Activated naive CD8-positive, alpha-beta T cell (primary cell): ENCODE data around the gene IL2RA.

Experiments used
- H3K27ac Mint-ChIP-seq: one replicate; pipeline ENCODE4 v1.8.0; 2021; ENCODE audit warnings: mixed read lengths
- H3K27me3 Mint-ChIP-seq: one replicate; pipeline ENCODE4 v1.8.0; 2021; ENCODE audit warnings: mixed read lengths
- H3K36me3 Mint-ChIP-seq: one replicate; pipeline ENCODE4 v1.8.0; 2021; ENCODE audit warnings: mixed read lengths
- H3K4me1 Mint-ChIP-seq: one replicate; pipeline ENCODE4 v1.8.0; 2021; ENCODE audit warnings: low read depth, mixed read lengths
- H3K4me3 Mint-ChIP-seq: one replicate; pipeline ENCODE4 v1.8.0; 2021; ENCODE audit warnings: mild to moderate bottlenecking, mixed read lengths
- H3K9me3 Mint-ChIP-seq: one replicate; pipeline ENCODE4 v1.8.0; 2021; ENCODE audit warnings: low read depth, mixed read lengths

The IL2RA gene

GRCh38 chr10:6055929-6056328 lies 6.2 kb downstream of the IL2RA start:
- peaks cover 55% of the 10 kb centered on the region for H3K36me3 Mint-ChIP-seq
- no peaks in the 10 kb centered on the region for H3K27me3 Mint-ChIP-seq
- H3K27ac Mint-ChIP-seq, result peak overlapping the region; percentile 99
- peaks cover 74% of the 10 kb centered on the region for H3K4me1 Mint-ChIP-seq
- H3K4me3 Mint-ChIP-seq, result peak overlapping the region; percentile 98
- H3K9me3 Mint-ChIP-seq, result no peaks in the 10 kb centered on the region

DNA sequence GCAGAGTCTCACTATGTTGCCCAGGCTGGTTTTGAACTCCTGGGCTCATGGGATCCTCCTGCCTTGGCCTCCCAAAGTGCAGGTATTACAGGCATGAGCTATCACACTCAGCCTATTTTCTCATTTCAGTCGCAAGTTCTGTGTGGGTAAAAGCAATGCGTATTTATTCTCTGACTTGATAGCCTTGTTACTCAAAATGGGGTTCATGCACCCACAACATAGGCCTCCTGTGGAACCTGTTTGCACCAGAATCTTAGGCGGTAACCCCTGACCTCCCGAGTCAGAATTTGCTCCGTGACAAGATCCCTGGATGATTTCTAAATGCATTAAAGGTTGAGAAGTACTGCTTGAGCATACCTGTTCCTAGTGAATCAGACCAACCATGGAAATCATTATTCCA lies 7.3 kb downstream of the IL2RA start:
- Mint-ChIP-seq H3K36me3 (peaks cover 53% of the 10 kb centered on the region), H3K27me3 (no peaks in the 10 kb centered on the region), H3K27ac (peak overlapping the region; percentile 98), H3K4me1 (peaks cover 84% of the 10 kb centered on the region), H3K4me3 (peak overlapping the region; percentile 86), H3K9me3 (no peaks in the 10 kb centered on the region)

DNA sequence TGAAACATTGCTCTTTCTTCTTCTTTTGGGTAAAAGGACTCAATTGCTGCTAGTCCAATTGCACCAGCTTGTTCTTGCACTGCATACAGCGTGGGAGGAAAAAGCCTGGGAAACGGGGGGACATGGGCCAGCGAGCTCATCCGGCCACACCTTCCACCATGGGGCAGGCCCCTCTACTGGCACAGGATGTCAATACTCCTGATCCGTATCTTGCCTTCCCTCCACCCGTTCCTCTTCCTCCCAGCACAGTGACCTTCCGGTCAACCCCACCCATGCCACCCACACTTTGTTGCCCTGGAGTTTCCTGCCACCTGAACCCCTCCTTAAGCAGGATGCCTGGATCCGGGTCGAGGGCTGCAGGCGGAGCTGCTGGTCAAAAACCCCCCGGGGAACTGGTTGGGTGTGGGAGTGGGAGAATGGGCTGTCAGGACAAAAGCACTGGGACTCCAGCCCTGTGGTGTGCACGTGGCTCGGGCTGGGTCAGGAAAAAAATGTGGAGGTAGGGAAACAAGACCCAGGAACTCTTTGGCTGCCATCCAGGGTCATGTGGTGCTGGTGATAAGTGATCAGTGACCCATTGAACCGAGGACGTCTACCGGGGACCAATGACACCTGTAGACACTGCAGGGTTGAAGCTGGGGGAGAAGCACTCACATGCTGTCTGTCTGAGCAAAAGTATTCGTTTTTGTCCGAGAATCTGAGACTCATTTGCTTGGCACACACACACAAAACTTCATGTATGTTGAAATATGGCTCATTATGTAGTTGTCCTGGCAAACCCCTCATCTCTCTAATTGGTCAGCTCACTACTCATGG lies 8.1 kb downstream of the IL2RA start:
- Mint-ChIP-seq H3K4me1 (peaks cover 88% of the 10 kb centered on the region), H3K36me3 (peaks cover 50% of the 10 kb centered on the region)

GRCh38 chr10:6053303-6053702 lies 8.9 kb downstream of the IL2RA start:
- no peaks in the 10 kb centered on the region for H3K27me3 Mint-ChIP-seq
- no peaks in the 10 kb centered on the region for H3K9me3 Mint-ChIP-seq
- peak overlapping the region; percentile 98 for H3K27ac Mint-ChIP-seq
- H3K36me3 Mint-ChIP-seq, result peaks cover 48% of the 10 kb centered on the region
- peak overlapping the region; percentile 88 for H3K4me3 Mint-ChIP-seq
- H3K4me1 Mint-ChIP-seq, result peaks cover 86% of the 10 kb centered on the region

More for the DNA sequence above, 8.1 kb downstream of the IL2RA start:
- no peaks in the 10 kb centered on the region for H3K9me3 Mint-ChIP-seq
- H3K27me3 Mint-ChIP-seq, result no peaks in the 10 kb centered on the region
- H3K27ac Mint-ChIP-seq, result peak overlapping the region; percentile 98
- peak overlapping the region; percentile 86 for H3K4me3 Mint-ChIP-seq

- H3K27me3 Mint-ChIP-seq, result no peaks in the 10 kb centered on the region
- no peaks in the 10 kb centered on the region for H3K9me3 Mint-ChIP-seq
- H3K36me3 Mint-ChIP-seq, result peaks cover 48% of the 10 kb centered on the region
- H3K27ac Mint-ChIP-seq, result peak overlapping the region; percentile 98
- H3K4me1 Mint-ChIP-seq, result peaks cover 83% of the 10 kb centered on the region
- peak overlapping the region; percentile 88 for H3K4me3 Mint-ChIP-seq
These were observed 9.6 kb downstream of the IL2RA start for GRCh38 chr10:6052247-6053221.

DNA sequence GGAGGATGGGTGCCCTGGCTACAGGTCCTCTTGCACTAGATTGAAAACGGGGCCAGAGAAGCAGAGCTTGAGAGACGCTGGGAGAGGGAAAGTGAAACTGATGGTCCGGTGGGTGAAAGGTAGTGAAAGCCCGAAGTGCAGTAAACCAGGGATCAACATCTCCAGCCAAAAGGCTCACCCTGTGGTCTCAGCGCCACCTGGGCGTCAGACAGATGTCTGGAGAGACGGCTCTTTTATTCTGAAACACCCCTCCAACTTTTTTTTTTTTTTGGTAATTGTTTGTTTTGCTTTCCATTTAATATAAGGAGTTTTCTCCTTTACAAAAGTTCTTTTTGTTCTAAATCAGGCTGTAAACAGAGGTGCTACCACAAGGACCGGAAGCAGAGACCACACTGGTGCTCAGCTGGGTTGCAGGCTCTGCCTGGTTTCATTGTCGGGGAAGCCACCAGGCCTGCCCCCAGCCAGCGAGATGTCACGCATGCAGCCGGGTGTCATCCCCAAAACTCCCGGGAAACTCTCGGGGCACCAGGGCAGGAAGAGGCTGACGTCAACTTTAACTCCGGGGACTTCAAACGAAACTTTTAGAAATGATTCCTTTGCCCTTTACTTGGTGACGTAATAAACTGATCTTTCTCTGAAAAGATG lies 11.2 kb downstream of the IL2RA start:
- Mint-ChIP-seq H3K36me3 (peaks cover 44% of the 10 kb centered on the region), H3K4me3 (peak overlapping the region; percentile 88), H3K4me1 (peaks cover 84% of the 10 kb centered on the region), H3K27me3 (no peaks in the 10 kb centered on the region), H3K27ac (peak overlapping the region; percentile 98), H3K9me3 (no peaks in the 10 kb centered on the region)

GRCh38 chr10:6049031-6049400 lies 13.2 kb downstream of the IL2RA start:
- H3K4me3 Mint-ChIP-seq, result peak overlapping the region; percentile 88
- no peaks in the 10 kb centered on the region for H3K27me3 Mint-ChIP-seq
- peaks cover 47% of the 10 kb centered on the region for H3K36me3 Mint-ChIP-seq
- no peaks in the 10 kb centered on the region for H3K9me3 Mint-ChIP-seq
- peak overlapping the region; percentile 98 for H3K27ac Mint-ChIP-seq
- H3K4me1 Mint-ChIP-seq, result peaks cover 89% of the 10 kb centered on the region

GRCh38 chr10:6048281-6049030 lies 13.7 kb downstream of the IL2RA start:
- Mint-ChIP-seq H3K27ac (peak overlapping the region; percentile 98), H3K4me3 (peak overlapping the region; percentile 59), H3K36me3 (peaks cover 44% of the 10 kb centered on the region), H3K4me1 (peaks cover 88% of the 10 kb centered on the region), H3K9me3 (no peaks in the 10 kb centered on the region), H3K27me3 (no peaks in the 10 kb centered on the region)

DNA sequence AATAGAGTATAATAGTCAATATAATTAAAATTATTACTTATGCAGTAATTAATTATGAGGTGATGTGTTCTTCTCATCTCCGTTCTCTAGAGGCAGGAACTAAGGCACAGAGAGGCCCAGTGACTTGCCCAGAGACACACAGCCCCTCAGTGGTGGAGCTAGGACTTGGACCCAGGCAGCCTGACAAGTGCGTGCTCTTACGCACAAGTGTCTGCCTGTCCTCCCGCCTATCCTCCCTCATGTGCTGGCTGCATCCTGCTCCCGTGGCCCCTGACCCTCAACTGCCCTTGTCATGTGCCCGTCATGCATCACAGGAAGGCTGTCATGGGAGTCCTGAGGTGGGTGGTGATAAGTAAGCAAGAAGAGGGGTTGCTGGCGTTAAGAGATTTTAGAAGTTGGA lies 14.3 kb downstream of the IL2RA start:
- Mint-ChIP-seq H3K27ac (peak overlapping the region; percentile 98), H3K27me3 (no peaks in the 10 kb centered on the region), H3K4me1 (peaks cover 89% of the 10 kb centered on the region), H3K9me3 (no peaks in the 10 kb centered on the region), H3K4me3 (peak overlapping the region; percentile 59), H3K36me3 (peaks cover 43% of the 10 kb centered on the region)

GRCh38 chr10:6046773-6047611 lies 15.2 kb downstream of the IL2RA start:
- H3K4me1 Mint-ChIP-seq, result peaks cover 86% of the 10 kb centered on the region
- H3K27ac Mint-ChIP-seq, result peak overlapping the region; percentile 99
- peaks cover 43% of the 10 kb centered on the region for H3K36me3 Mint-ChIP-seq
- peak overlapping the region; percentile 73 for H3K4me3 Mint-ChIP-seq
- H3K9me3 Mint-ChIP-seq, result no peaks in the 10 kb centered on the region
- H3K27me3 Mint-ChIP-seq, result no peaks in the 10 kb centered on the region

- H3K27ac Mint-ChIP-seq, result peak overlapping the region; percentile 99
- no peaks in the 10 kb centered on the region for H3K9me3 Mint-ChIP-seq
- peaks cover 42% of the 10 kb centered on the region for H3K36me3 Mint-ChIP-seq
- H3K27me3 Mint-ChIP-seq, result no peaks in the 10 kb centered on the region
- H3K4me3 Mint-ChIP-seq, result peak overlapping the region; percentile 73
- H3K4me1 Mint-ChIP-seq, result peaks cover 83% of the 10 kb centered on the region
These were observed 16.0 kb downstream of the IL2RA start for GRCh38 chr10:6045878-6046772.

DNA sequence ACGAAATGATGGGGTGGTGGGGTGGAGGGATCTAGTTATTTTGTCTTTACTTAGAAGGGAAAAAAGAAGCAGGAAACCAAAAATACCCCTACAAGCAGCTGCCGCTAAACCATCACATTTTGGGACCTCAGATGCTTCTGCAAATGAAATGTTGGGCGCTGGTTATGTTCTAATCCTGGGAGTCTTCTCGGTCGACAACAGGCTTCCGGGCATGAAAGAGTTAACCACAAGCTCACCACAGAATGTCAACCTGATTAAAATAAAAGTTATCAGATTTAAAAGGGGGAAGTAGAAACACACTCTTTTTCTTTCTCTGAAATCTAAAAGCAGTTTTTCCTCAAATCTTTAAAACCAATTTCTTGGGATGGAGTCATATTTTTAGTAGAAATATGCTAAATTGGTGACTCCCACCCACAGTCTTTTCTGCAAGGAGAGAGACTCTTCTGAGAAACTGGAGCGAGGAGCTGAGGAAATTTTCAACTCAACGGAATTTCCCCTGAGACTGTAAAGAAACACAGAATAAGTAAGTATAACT lies 16.8 kb downstream of the IL2RA start:
- Mint-ChIP-seq H3K4me1 (peaks cover 80% of the 10 kb centered on the region), H3K36me3 (peaks cover 42% of the 10 kb centered on the region), H3K9me3 (no peaks in the 10 kb centered on the region), H3K4me3 (peak overlapping the region; percentile 73), H3K27me3 (no peaks in the 10 kb centered on the region), H3K27ac (peak overlapping the region; percentile 99)
